ENCODE measurements around the gene FGF14. TPM values are rescaled to one million over a fixed set of nuclear protein-coding genes. Genes with fewer than 3 reads are reported as not detected.

FGF14 gene
- total RNA-seq, 2 donors from 2014 or later: 0.70 to 0.92 TPM

DNA sequence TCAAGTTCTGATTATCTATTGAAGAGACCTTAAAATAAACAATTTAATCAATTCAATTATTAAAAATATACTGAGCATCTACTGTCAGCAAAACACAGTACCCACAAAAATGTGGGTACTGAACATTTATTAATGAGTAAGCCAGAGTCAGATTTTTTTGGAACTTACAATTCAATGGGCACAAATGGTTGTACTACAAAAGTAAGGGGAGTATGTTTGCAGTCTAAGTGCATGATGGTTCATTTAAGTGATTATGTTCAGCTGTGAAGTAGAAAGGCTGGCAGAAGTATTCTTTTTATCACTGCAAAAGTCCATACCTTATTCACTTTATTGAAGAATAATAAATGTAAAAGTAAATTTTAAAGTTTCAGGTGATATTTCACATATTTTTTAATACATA, 27.6 kb downstream of the FGF14 start:
- intact Hi-C loops (cut with DNase I, micrococcal nuclease): no loop called here
- ATAC-seq (no peak), DNase-seq (no peak)

DNA sequence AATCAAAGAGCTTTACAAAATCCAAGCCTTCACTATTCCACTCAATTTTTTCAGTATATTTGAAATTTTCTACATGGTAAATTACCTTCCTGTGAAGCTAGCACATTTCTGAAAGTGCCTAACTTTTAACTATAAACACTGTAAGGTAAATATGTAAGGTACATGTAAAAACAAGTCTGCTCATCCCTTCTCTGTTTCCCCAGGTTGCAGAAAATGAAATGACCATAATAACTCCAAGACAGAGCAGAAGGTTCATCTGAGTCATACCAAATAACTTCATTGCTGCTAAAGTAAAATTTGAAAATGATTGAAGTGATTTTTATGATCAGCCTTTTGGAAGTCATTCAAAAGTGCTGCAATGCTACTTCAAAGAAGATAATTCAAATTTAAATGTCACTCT, 28.6 kb downstream of the FGF14 start:
- intact Hi-C loops (cut with DNase I, micrococcal nuclease): no loop called here
- ATAC-seq: no peak
- no peak for DNase-seq

DNA sequence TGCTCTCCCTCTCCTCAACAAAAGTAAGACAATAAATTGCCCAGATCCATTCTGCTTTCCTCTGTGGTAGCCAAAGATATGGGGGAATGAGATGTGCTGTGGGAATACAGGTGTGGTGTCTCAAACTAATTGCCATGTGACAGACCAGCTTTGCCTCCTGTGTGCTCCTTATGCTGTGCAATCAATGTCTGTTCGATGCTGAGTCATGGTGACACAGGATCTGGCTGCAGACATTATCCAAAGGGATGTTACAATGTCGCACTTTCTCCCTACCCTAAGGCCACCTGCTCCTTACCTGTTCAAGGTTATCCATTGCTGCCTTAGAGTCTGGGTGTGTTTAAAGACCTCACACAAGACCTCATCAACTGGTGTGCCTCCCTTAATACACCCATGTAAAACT, 32.5 kb downstream of the FGF14 start:
- DNase-seq (no peak), ATAC-seq (no peak)
- intact Hi-C loops (cut with DNase I, micrococcal nuclease): no loop called here

DNA sequence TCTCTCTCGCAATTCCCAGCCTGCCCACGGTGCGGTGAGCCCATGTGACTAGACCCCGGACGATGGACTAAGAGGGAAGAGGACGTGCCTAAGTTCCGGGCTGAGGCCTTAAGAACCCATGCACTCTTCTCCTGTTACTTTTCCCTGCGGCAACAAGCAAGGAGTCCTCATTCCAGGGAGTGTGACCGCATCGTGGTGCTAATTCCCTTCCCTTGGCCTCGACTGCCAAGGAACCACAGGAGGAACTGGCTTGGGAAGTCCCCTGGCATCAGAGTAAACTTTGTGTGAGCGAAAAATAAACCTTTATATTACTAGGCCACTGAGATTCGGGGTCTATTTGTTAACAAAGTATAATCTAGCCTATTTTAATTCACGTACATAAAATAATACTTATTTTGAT, 34.0 kb downstream of the FGF14 start:
- DNase-seq (no peak), ATAC-seq (no peak)
- intact Hi-C loops (cut with DNase I, micrococcal nuclease): no loop called here

DNA sequence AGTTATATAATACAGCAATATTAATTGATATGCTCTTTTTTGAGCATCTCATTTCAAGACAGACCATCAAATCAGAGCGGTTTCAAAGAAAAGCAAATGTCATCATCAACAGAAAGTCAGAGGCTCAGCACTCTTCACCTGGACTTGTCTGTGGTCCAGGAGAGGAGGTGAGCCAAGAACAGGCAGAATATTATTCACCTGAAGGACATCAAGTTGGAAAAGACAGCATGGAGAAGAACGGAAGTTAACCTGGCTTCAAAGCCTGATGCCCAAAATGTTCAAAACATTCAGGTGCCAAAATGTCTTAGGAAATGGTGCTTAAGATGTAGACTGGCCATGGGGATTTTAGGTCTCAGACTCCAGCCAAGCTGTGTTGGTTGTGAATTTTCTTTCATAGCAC, 40.7 kb downstream of the FGF14 start:
- no peak for ATAC-seq
- intact Hi-C loops (cut with DNase I, micrococcal nuclease): no loop called here
- DNase-seq: no peak

DNA sequence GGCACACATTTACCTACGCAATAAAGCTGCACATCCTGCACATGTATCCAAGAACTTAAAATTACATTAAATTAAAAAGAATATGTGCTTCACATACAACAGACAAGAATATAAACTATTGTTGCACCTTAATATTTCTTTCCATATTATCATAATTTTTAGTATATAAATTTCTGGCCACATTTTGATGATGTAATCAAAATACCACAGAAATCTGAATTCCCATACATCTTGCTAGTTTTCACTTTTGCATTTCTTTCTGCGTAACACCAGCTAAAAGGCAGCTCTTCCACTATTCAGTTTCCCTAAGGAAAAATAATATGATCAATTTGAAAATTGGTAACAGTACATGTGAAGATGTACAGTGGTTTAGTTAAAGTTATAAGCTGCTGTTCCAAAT, 42.6 kb downstream of the FGF14 start:
- ATAC-seq: no peak
- no peak for DNase-seq
- intact Hi-C loops (cut with DNase I, micrococcal nuclease): no loop called here

DNA sequence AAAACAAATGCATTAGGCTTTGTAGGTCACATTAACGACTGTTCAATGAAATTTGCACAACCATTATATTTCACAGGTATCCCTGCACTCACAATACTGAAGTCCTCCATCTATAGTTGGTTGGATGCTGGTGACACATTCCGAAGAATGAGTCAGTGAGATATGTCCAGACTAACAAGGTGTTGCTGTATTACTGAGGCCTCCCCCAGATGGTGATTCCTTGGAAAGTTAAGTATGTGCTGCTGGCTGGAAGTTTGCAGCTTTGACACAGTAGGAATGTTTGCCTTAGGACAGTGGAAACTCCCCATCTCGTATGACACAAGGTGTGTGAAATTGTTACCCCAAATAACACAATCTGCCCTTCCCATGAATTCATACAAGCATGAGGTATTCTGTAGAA, 46.6 kb downstream of the FGF14 start:
- ATAC-seq: no peak
- intact Hi-C loops (cut with DNase I, micrococcal nuclease): no loop called here
- DNase-seq: no peak

DNA sequence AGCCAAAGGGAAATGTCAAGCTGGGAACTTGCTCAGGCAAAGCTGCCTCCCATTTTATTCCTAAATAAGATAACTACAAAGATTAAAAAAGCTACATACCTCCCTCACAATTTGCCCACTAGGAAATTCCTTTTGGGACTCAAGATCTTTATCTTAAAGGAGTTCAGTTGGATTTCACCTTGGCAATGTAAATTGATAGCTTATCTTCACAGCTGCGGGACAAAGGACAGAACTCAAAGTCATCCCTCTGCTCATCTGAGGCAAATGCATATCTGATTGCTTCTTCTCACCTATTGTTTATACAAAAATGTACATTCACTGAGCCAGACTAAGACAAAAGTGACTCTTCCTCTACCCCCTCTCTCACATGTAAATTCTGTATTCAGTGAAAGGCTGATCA, 47.8 kb downstream of the FGF14 start:
- ATAC-seq: no peak
- intact Hi-C loops (cut with DNase I, micrococcal nuclease): no loop called here
- no peak for DNase-seq

DNA sequence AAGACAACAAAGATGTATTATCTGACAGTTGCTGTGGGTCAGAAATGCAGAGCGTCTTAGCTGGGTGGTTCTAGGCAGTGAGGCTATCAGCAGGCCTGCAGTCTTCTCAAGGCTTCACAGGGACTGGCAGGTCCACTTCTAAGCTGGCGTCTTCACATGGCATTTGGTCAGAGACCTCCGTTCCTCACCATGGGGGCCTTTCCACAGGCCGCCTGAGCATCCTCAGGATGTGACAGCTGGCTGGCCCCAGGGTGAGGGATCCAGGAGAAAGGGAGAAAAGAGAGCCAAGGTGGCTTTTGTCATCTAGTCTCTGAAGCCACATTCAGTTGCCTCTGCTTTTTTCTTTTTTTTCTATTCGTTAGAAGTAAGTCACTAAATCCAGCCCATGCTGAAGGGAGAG, 50.3 kb downstream of the FGF14 start:
- no peak for ATAC-seq
- intact Hi-C loops (cut with DNase I, micrococcal nuclease): no loop called here
- DNase-seq: no peak

DNA sequence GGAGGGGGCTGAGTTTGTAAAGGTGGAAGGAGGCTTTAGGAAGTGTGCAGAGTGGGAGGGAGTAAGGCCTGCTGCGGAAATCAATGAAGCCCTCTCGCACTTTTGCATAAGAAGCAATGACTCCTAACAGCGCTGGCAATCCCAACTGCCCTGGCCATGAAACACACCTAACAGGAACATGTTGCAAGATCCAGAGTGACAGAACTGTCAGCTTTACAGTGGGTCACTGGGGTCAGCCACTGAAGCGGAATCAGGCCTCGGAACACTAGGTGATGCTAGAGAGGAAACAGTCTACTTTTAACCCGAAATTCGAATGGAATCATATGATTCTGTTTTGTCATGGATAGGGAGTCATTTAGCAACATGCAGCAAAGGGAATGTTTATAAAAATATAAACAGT, 54.4 kb downstream of the FGF14 start:
- intact Hi-C loops (cut with DNase I, micrococcal nuclease): no loop called here
- ATAC-seq (no peak), DNase-seq (no peak)

DNA sequence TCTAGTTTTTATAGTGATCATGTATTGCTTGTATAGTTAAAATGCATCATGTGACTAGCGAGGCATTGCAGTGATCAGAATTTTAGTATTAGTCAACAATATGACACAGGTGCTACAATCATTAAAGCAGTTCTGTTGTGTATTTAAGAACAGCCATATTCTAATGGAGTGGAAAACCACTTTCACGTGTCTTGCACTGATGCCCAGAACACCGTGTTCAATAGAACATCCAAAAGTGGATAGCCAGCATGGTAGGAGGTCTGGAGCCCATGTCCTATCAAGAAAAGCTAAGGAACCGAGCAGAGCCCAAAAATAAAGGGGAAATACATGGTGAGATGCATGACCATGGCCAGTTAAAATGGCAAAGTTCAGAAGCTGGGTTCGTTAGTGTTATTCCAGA, 55.1 kb downstream of the FGF14 start:
- intact Hi-C loops (cut with DNase I, micrococcal nuclease): no loop called here
- ATAC-seq (no peak), DNase-seq (no peak)

DNA sequence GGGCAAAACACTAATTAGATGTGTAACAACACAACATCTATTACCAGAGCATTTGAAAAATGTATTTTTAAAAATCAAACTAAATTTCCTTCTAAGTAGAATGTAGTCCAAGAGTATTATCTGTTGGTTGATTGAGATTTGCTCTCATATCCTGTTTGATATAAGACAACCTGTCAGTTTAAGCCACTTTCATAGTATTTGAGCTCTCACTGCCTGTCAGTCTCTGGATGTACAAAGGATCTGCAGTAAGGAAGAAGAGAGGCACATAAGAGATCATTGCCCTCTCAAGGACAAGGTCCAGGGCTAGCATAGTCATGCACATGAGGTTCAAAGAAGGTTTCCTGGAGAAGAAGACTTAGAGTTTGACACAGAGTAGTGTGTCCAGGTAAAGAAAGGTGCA, 57.4 kb downstream of the FGF14 start:
- no peak for DNase-seq
- intact Hi-C loops (cut with DNase I, micrococcal nuclease): no loop called here
- no peak for ATAC-seq

DNA sequence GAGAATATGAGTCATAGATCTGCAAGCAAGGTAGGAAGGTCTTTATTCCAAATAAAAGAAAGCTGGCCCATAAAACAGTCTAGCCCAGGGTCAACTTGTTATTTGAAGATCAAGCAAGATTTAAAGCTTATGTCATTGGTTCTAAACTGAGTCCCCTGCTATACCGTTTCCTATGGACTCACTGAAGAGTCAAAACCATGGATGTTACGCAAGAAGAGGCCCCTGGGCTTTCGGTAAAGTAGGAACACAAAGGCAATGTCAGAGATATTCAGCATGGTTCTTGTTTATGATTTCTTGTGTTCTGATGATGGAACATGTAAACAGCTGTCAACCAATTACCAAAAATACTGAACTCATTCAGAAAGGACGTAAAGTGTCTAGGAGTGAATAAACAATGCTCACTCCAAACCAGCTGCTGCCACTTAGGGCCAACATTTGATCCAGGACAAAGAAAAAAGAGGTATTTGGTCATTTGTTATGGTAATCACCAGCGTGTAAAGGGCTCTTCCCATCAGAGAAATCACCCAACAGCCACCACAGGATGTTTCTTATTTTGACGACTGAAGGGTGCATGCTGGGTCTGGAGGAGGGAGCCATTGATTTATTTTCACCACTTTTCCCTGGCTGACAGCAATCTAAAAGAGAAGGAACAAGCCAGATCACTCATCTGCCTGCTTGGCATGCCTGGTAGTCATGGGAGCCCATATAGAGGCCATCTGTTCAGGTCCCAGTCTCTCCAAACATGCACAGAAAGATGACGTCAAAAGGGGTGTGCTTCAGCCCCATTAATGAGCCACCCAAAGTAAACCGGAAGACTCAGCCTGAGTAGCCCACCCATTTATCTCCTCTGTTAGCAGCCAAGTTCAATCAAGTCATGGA, 68.3 kb downstream of the FGF14 start:
- no peak for DNase-seq
- intact Hi-C loops (cut with DNase I, micrococcal nuclease): no loop called here
- ATAC-seq: no peak

DNA sequence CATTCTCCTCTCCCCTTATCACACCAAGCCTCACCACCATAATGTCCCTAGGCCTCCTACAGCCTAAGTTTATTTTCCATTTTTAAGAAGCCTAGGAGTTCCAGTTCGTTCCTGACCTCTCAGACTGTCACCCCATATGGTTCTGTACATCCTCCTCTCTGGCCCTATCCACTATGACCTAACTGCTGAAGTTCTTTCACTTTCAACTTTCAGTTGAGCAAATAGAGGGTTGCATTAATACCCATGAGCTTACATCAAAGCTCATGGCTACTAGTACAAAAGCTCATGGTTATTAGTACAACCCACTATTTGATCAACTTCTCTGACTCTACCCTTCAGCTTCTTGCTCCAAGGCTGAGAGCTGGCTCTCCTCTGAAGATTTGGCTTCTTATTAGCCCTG, 72.9 kb downstream of the FGF14 start:
- intact Hi-C loops (cut with DNase I, micrococcal nuclease): no loop called here
- ATAC-seq (no peak), DNase-seq (no peak)

DNA sequence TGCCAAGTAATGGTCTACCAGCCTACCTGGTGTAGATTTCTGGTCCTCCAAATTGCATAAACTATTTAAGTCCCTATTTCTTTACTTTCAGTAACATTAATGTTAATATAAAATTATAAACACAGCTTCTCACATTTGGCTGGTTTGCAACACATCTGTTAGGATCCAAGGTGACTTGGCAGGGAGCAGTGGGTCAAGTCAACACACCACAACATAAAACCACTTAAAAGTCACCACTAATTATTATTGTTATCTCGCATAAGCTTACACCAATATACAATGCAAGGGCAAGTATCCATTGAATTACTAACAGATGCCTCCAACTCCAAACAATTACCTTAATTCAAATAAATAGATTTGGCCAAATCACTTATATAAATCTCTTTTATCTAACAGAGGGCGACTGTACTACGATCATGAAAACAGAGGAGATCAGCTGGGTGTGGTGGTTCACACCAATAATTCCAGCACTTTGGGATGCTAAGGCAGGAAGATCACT, 74.7 kb downstream of the FGF14 start:
- intact Hi-C loops (cut with DNase I, micrococcal nuclease): no loop called here
- ATAC-seq: no peak

DNA sequence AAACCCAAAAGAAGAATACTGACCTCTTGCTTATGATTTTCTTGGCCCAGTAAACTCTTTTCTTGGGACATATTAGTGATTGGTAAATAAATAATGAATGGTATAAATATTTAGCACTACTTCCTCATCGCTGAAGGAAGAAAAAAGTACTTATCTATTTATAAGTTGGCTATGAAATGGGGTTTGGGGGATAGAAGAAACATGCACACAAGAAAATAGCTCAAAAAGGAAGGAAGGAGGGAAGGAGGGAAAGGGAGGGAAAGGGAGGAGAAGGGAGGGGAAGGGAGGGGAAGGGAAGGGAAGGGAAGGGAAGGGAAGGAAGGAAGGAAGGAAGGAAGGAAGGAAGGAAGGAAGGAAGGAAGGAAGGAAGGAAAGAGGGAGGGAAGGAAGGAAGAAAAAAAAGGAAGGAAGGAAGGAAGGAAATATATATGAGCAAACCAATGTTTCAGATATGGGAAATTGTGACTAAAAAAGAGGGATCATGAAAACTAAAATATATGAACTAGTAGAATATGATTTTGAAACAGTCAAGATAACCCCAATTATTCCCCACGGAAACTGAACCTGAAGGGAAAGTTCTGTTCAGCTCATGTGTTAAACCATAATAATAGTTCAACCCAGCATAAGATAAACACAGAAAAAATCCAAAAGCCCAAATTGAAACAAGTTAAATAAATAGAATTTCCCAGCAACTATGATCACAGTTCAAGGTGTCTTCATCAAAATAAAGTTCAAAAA, 75.3 kb downstream of the FGF14 start:
- ATAC-seq (no peak), DNase-seq (no peak)
- intact Hi-C loops (cut with DNase I, micrococcal nuclease): no loop called here

More for the DNA sequence above, 74.7 kb downstream of the FGF14 start:
- no peak for DNase-seq

DNA sequence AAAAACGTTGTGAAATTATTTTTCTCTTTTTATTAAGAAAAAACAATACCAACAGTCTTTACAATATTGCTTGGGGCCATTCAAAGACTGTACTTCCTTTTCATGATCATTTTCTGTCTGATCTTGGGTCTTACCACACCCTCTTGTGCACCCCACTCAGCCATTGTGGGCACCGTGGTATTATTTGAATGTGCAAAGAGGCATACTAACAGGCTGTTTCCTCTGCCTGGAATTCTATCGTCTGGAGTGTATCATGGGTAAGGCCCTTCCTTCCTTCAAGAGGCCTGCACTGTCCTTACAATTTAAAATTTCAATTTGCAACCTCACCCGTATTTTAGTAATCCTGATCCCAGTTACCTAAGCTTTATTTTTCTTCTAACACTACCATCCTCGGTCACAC, 76.5 kb downstream of the FGF14 start:
- DNase-seq (no peak), ATAC-seq (no peak)
- intact Hi-C loops (cut with DNase I, micrococcal nuclease): no loop called here

DNA sequence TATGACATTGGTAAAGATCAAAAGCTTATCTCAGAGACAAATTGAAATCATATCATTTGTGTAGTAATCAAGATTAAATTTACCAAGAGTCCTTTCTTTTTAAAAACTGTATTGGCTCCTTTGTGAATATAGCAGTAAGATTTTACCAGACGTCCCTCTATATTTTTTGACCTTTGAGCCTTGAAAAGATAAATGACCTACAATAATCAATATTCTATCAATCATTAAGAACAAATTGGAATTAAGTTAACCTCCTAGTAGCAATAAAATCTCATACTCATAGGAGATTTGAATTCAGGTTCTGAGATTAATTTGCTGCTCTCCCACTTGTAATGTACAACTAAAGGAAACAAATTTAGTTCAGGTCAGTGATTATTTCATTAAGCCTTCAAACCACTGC, 78.3 kb downstream of the FGF14 start:
- ATAC-seq (no peak), DNase-seq (no peak)
- intact Hi-C loops (cut with DNase I, micrococcal nuclease): no loop called here

DNA sequence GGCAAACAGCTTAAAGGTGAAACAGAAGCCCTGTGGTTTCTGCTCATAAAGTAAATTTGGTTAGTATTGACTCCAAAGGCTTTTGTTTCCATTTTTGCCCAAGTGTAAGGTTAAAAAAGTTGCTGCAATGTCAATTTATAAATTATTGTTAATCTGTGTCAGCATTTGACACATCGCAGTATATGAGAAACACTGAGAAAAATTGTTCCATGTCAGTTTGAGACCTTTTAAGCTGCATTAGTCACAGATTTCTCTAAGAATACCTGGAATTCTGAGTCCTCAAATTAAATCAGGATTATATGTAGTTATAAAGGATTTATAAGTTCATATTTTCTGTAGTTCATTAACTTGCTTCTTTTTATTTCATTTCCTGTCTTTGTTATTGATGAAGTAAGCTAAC, 78.8 kb downstream of the FGF14 start:
- no peak for DNase-seq
- ATAC-seq: no peak
- intact Hi-C loops (cut with DNase I, micrococcal nuclease): no loop called here

DNA sequence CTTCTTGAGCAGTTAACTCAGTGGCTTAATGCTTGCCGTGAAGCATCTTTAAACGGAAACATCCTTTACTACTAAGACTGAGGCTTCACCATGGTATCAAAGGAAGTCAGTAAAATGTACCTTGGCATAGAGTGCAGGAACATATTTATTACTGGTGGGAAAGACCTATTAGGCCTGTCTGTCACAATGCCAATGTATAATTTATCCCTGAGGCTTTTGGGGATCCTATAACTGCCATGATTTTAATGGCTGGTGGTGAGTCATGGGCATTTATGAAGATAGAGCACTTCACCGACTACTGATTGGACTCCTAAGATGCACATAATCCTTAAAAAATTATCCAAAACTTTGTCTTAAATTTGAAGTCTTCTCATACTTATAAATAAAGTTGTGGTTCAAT, 79.6 kb downstream of the FGF14 start:
- ATAC-seq (no peak), DNase-seq (no peak)
- intact Hi-C loops (cut with DNase I, micrococcal nuclease): no loop called here

All from left colon (tissue), 2 donors.